Activated gamma-delta T cell (primary cell): ENCODE results near the gene SNED1.
"Not testable (repeated sequence)": the region's sequence is repeated elsewhere in the genome, so short reads cannot be mapped to it uniquely, and the experiment has no call there.

ENCODE experiments used
- DNase-seq: peaks from one replicate; lab custom pipeline; 2025; lab: John Stamatoyannopoulos, UW

SNED1 gene

DNA sequence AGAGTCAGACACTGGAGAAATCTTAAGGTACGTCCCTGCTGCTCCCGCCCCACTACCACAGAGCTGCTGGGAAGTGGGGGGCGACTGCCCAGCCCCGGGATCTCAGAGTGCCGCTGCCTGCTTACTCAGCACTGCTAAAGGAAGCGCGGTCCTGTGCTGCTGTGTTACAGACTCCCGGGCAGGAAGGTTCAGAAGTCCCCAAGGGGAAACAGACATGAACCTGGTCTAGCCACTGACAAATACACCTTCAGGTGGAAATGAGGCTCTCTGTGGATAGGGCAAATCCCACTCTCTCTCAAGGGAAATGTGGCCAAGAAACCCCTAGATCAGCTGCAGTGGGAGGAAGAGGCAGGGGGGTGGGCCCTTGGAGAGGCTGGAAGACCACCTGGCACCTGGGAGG, 90.0 kb downstream of the SNED1 start:
- no peak for DNase-seq

DNA sequence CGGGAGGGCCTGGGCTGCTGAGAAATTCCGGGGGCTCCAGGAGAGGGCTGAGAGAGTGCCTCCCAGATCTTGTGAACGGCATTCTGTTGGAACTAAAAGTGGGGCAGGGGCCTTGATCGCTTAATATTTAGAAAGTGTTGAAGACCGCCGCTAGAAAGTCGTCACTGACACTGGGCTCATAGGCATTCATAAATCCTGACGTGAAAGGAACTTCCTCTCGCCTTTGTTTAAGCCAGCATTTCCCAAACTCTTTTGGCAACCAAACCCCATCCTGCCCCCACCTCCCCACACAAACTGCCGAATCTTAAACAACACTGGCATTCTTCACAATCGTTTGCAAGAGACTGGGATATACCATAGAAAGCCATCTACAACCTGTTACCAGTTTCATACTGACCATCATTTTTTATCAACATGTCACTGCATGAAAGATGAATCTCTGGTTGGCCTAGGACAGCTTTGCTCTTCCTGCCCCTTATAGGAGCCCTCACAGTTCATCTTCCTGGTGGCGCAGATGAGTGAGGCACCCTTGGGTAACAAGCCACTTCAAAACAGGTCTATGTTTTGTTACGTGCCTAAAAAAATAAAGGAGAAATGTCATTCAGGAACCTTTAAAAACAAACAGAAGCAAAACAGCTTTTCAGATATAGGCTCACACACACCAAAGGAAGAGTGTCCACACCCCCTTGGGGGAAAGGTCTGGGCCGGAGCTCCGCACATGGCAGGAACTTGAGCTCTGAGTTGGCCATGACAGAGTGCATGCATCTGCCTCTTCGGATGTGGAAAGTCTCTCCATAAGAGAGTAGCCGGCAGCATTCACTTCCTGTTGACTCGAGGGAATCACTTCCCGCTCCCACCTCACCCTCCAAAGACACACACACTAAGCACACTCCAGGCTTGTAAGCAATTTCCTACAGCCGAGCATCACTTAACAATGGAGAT, 90.6 kb downstream of the SNED1 start:
- DNase-seq = no peak

DNA sequence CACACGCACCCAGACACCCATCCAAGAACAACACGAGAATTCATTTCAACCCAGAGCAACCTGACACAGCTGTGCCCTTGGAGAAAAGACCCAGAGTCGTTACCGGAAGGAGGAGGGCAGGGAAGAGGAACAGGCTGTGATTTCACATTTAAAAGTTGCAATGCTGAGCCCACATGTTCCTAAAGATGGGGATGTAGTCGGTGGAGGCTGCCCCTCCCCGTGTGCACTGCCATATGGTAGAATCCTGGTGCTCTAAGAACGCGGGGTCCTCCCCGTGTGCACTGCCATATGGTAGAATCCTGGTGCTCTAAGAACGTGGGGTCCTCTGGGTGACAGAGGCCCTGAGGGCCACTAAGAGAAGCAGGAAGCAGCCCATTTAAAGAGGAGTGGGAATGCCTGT, 92.8 kb downstream of the SNED1 start:
- DNase-seq = no peak

GRCh38 chr2:241091734-241092445, 93.5 kb downstream of the SNED1 start:
- no peak for DNase-seq

- DNase-seq = no peak
Measured at GRCh38 chr2:241092677-241093076, 94.3 kb downstream of the SNED1 start.

- not testable (repeated sequence) for DNase-seq
Measured at GRCh38 chr2:241093133-241093781, 94.8 kb downstream of the SNED1 start.

DNA sequence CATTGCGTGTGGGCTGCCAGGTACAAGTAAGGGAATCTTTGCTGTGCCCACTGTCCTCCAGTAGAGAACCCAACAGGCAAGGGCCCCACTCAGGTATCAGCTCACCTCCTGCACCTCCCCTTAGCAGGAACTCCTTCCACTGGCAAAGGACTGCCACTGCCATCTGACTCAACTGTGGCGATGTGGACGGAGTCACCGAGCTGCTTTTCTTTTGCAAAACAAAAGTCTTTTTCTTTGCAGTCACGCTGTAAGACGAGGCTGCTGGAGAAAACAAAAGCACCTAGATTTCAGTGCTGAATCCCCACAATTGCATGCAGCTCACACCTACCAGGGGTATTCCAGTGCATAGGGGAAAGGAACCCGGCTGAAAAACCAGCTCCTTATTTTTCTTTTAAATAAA, 95.8 kb downstream of the SNED1 start:
- no peak for DNase-seq

GRCh38 chr2:241094924-241095420, 96.6 kb downstream of the SNED1 start:
- no peak for DNase-seq

- DNase-seq = no peak
Measured at GRCh38 chr2:241095594-241096290, 97.3 kb downstream of the SNED1 start.

DNA sequence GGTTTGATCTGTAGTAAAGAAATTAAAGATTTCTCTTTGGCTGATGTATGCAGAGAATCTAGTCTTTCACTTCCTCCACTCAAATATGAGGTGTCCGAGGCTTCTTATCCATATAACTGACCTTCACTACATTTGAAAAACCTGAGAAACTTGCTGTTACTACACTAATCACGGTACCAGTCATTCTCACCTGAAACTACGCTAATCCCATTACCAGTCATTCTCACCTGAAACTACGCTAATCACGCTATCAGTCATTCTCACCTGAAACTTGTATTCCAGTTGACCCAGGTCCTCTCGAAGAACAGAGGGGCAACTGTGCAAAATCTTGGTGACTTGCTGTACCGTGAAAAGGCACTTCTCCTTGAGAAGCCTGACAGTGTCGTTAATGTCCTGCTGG, 98.6 kb downstream of the SNED1 start:
- DNase-seq = no peak

DNA sequence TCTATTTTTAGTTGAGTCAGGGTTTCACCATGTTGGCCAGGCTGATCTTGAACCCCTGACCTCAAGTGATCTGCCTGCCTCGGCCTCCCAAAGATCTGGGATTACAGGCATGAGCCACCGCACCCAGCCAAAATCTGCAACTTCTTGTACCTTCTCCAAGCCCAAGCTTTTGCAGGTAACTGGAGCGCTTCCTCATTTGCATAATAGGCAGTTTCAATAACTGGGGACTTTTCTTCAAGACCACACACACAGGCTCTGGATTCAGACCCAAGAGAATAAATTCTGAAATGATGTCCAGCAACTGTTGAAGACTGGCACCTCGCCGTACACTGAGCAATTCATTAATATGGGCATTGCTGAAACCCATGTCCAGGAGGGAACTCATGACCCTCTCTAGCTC, 100.8 kb downstream of the SNED1 start:
- DNase-seq = no peak

DNA sequence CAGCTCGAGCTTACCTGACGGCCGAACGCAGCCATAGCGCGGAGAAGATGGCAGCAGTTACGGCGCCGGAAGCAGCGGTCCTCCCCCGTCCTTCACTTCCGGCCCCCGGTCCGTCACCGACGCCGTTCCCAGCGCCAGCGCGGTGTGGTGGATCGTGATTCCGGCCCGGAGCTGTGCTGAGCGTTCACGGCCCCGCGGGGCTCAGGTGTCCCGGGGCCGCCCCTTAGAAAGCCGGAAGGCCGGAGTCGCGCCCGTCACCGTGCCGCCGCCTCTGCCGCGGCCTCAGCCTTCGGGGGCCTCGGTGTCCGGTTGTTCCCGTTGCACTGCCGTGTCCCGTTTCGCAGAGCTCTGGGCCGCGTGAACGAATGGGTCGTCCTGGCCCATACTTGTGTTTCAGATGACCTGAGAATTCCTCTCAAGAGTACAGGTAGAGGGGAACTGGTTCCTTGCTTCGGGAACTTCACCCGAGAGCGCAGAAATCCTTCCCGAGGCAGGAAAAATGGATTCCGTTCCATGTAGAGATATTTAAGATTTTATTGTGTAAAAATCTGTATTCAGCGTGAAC, 103.9 kb downstream of the SNED1 start, which contains the start of gene MTERF4:
MTERF4 (minus strand) TSS at position 49 of the 565 bp plus-strand sequence; CDS start at position 35, 14 bp downstream.
- DNase-seq = peak; percentile 74

- no peak for DNase-seq
Measured at GRCh38 chr2:241103176-241103595, 104.8 kb downstream of the SNED1 start.

DNA sequence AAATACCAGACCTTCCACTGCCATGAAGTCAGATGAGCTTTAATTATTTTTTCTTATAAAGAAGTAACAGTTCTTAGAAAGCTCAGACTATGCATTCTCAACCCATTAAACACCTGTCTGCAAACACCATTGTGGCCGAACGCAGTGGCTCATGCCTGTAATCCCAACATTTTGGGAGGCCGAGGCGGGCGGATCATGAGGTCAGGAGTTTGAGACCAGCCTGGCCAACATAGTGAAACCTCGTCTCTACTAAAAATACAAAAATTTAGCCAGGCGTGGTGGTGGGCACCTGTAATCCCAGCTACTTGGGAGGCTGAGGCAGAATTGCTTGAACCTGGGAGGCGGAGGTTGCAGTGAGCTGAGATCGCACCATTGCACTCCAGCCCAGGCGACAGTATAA, 106.2 kb downstream of the SNED1 start:
- DNase-seq = not testable (repeated sequence)

- no peak for DNase-seq
Measured at GRCh38 chr2:241105641-241106040, 107.2 kb downstream of the SNED1 start.

DNA sequence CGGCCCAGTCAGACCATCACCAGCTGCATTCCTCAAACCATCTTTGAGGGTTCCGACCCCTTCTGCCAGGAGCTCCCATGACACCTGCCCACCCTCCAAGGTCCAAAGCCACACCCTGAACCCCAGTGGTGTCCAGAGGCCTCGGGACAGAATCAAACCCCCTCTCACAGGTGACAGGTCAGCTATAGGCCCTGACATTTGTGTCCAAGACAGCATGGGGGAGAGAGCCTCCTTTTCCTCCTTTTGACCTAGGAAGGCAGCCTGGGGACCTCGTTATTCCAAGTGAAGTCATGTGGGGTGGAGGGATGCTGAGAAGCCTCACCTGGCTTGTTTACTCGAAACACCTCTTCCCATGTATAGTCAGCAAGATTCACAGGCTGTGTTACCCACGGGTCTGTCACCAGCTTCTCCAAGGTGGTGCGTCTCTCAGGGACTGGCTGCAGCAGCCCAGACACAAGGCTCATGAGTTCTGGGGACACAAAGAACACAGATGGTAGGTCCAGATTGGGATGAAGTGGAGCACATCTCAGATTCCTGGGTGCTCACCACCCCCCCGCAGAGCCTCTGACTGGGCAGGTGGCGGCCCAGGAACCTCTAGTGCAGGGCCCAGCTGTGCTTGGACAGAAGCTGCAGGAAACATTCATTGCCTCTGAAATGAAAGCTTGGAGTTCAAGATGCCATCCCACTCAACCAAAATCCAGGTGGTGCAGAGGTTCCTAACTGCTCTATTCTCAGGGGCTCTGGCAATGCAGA, 108.8 kb downstream of the SNED1 start:
- no peak for DNase-seq

DNA sequence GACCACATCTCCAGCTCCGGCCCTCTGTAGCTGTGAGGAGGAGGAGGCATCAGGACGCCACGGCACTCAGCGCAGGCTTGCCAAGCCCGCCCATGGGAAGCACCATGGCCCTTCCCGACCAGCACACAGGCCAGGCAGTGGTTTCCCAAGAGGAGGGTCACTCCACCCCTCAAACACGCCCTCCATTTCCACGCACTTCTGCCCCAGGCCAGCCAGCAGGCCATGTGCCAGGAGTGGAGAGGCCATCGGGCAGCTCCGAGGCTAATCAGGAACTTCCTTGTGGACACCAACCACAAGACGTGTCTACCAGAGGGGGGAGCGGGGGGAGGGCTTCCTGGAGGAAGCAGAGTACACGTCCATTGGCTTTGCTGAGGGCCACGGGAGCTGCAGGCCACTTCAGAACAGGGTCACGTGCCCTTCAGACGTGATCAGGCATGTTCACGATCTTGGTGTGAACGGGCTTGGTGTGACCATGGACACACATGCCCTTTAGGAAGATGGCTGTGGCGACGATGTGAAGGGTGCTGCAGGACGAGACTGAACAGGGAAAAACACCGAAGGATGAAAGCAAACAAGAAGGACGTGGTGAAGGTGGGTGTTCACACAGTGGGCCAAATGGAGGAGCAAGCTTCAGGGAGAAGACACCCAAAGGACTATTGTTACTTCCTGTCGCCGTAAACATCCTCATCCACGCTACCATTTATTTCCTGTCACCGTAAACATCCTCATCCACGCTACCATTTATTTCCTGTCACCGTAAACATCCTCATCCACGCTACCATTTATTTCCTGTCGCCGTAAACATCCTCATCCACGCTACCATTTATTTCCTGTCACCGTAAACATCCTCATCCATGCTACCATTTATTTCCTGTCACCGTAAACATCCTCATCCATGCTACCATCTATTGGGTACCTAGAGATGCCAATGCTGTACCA, 110.1 kb downstream of the SNED1 start:
- DNase-seq = no peak

- DNase-seq = no peak
Measured at GRCh38 chr2:241109210-241110088, 111.0 kb downstream of the SNED1 start.
